ENCODE measurements around the gene STK10. TPM values are rescaled to one million over a fixed set of nuclear protein-coding genes. Genes with fewer than 3 reads are reported as not detected.

Gene STK10
- total and polyA plus RNA-seq, 8 donors = 6.6 to 86.6 (median 14.8) TPM

DNA sequence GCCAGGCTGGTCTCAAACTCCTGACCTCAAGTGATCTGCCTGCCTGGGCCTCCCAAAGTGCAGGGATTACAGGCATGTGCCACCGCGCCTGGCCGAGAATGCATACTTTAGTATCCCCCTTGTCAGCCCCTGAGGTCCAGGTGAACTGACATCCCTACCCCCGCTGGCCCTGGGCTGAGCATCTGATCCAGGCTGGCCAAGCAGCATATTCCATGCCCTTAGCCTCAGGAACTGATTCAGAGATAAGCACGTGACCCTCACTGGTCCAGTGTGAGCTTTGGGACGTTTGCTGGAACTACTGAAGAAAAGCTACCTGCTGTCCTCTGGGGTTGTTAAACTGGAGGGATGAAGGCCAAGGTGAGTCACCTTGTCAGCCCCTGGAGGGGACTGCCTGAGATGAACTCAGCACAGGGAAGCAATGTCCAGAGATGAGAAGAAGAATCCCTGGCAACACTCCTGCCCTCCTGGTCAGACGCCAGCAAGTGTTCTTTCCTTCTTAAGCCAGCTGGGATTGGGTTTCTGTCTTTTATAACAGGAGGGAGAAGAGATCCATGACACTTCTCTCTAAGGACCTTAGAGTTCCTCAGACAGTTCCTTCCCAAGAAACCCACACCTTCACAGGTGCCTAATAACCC is 122.5 kb downstream of the STK10 start:
- peaks cover 0 to 13% (median 4%) of the 10 kb centered on the region in 4 donors for H3K4me1 ChIP-seq
- no peak for DNase-seq
- TF ChIP-seq POLR2A (IDR thresholded peaks at IDR 0.05) = no peak
- TF ChIP-seq, protein P1, sequence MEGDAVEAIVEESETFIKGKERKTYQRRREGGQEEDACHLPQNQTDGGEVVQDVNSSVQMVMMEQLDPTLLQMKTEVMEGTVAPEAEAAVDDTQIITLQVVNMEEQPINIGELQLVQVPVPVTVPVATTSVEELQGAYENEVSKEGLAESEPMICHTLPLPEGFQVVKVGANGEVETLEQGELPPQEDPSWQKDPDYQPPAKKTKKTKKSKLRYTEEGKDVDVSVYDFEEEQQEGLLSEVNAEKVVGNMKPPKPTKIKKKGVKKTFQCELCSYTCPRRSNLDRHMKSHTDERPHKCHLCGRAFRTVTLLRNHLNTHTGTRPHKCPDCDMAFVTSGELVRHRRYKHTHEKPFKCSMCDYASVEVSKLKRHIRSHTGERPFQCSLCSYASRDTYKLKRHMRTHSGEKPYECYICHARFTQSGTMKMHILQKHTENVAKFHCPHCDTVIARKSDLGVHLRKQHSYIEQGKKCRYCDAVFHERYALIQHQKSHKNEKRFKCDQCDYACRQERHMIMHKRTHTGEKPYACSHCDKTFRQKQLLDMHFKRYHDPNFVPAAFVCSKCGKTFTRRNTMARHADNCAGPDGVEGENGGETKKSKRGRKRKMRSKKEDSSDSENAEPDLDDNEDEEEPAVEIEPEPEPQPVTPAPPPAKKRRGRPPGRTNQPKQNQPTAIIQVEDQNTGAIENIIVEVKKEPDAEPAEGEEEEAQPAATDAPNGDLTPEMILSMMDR (IDR thresholded peaks at IDR 0.05) = no peak
- TF ChIP-seq EP300 (IDR thresholded peaks at IDR 0.05) = no peak
- no peak for TF ChIP-seq POLR2AphosphoS5 (IDR thresholded peaks at IDR 0.05)
- no peaks in the 10 kb centered on the region for H3K9me3 ChIP-seq
- H3K4me3 ChIP-seq = no peak overlapping the region
- H3K27ac ChIP-seq = no peak overlapping the region
- intact Hi-C loops (cut with DNase I; ENCODE audit: low total_unique reads) = no loop called here
- peaks cover 11 to 62% (median 55%) of the 10 kb centered on the region in 4 donors for H3K36me3 ChIP-seq
- no peaks in the 10 kb centered on the region for H3K27me3 ChIP-seq
- WGBS, 5 donors = 81 to 86% (median 85%) methylated on average over 5 to 7 of the region's 7 CpGs

DNA sequence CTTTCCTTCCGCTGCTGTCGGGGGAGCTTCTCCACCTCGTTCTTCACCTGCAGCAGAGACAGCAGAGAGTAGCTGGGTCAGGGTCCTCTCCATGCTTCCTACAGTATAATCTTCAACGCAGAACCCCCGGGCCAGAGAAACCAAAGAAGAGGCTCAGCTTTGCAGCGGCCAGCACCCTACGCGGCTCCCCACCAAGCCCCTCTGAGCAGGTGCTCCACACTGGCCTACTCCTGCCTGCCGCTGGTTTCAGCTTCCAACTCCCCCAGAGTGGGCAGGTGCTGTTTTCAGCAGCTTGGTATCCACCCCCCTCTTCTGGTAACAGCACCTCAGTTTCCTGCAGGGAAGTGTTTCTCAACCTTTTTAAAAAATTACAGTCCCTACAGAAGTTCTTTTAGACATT is 123.3 kb downstream of the STK10 start:
- H3K4me3 ChIP-seq = no peak overlapping the region
- 91 to 98% (median 96%) methylated on average over 9 of the region's 9 CpGs for WGBS, 5 donors
- DNase-seq = no peak
- H3K27ac ChIP-seq = no peak overlapping the region
- H3K9me3 ChIP-seq = no peaks in the 10 kb centered on the region
- peaks cover 0 to 13% (median 4%) of the 10 kb centered on the region in 4 donors for H3K4me1 ChIP-seq
- intact Hi-C loops (cut with DNase I; ENCODE audit: low total_unique reads) = no loop called here
- no peaks in the 10 kb centered on the region for H3K27me3 ChIP-seq
- peaks cover 11 to 70% (median 63%) of the 10 kb centered on the region in 4 donors for H3K36me3 ChIP-seq
- TF ChIP-seq, protein P1 (IDR thresholded peaks at IDR 0.05) = no peak
- TF ChIP-seq POLR2AphosphoS5 (IDR thresholded peaks at IDR 0.05) (no peak), POLR2A (IDR thresholded peaks at IDR 0.05) (no peak), EP300 (IDR thresholded peaks at IDR 0.05) (no peak)

DNA sequence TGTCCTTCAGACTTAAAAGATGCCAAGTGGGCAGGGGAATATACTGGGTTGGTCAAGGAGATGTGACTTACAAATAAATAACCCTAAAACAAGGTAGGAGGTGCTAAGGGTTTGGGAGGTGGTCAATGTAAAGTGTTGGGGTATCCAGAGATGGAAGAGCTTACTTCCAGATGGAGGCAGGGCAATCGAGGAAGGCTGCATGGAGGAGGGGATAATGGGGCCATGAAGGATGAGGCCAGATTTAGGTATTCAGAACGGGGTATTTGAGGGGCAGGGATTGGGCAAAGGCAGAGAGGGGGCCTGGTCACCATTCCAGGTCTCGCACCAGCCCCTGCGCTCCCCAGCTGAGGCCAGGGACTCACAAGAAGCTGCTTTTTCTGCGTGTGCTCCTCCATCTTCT is 123.7 kb downstream of the STK10 start:
- Histone ChIP-seq H3K27me3 (no peaks in the 10 kb centered on the region), H3K36me3 (peaks cover 11 to 74% (median 65%) of the 10 kb centered on the region in 4 donors), H3K4me1 (peaks cover 0 to 13% (median 4%) of the 10 kb centered on the region in 4 donors), H3K9me3 (no peaks in the 10 kb centered on the region), H3K4me3 (no peak overlapping the region), H3K27ac (no peak overlapping the region)
- 86 to 96% (median 95%) methylated on average over 5 of the region's 5 CpGs for WGBS, 5 donors
- TF ChIP-seq POLR2AphosphoS5 (IDR thresholded peaks at IDR 0.05) (no peak), EP300 (IDR thresholded peaks at IDR 0.05) (no peak), POLR2A (IDR thresholded peaks at IDR 0.05) (no peak)
- TF ChIP-seq, protein P1 (IDR thresholded peaks at IDR 0.05) = no peak
- DNase-seq = no peak
- intact Hi-C loops (cut with DNase I; ENCODE audit: low total_unique reads) = no loop called here

DNA sequence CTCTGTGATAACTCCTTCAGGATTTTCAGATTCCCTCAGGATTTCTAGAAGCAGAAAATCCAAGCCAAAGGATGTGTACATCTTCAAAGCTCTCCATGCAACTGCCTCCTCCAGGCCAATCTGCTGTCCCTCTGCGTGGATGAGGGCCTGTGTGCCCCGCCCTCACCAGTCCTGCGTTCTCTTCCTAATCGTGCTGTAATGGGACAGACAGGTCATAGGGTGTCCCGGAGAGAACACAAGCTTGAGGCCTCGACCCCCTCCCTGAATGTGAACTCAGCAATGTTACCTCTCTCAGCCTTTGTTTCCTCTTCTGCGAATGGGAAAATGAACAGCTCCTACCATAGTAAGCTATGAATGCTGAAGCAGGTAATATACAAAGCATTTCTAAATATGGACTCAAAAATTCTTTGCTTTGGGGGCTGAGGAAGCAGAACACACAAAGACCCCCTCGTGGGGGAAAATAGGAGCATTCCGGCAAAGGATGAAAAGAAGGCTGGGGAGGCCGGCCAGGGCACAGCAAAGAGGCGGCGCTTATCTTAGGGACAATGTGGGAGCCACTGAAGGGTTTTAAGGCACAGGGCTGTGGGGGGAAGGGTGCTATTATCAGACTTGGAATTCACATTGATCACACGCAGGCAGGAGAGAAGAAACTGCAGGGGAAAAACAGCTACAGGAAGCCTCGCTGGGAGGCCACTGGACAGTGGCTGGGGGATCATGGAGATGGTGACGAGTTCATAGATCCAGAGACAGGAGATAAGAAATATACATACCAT is 124.4 kb downstream of the STK10 start:
- no peak overlapping the region for H3K27ac ChIP-seq
- no peak for TF ChIP-seq EP300 (IDR thresholded peaks at IDR 0.05)
- no peak for TF ChIP-seq POLR2AphosphoS5 (IDR thresholded peaks at IDR 0.05)
- TF ChIP-seq POLR2A (IDR thresholded peaks at IDR 0.05) = no peak
- TF ChIP-seq, protein P1 (IDR thresholded peaks at IDR 0.05) = no peak
- no peak overlapping the region for H3K4me3 ChIP-seq
- intact Hi-C loops (cut with DNase I; ENCODE audit: low total_unique reads) = no loop called here
- H3K4me1 ChIP-seq = peaks cover 0 to 13% (median 4%) of the 10 kb centered on the region in 4 donors
- no peak for DNase-seq
- H3K9me3 ChIP-seq = no peaks in the 10 kb centered on the region
- WGBS, 5 donors = 77 to 82% (median 78%) methylated on average over 15 of the region's 15 CpGs
- peaks cover 11 to 80% (median 72%) of the 10 kb centered on the region in 4 donors for H3K36me3 ChIP-seq
- H3K27me3 ChIP-seq = no peaks in the 10 kb centered on the region

Measured in stomach (tissue), 9 donors.